Endothelial cell of umbilical vein (primary cell): ENCODE results near the gene SLC9A3. TPM values are rescaled to one million over a fixed set of nuclear protein-coding genes. Genes with fewer than 3 reads are reported as not detected.

Source experiments
- BruUV-seq: library from RNA; stranded (reverse); fragments of 400-500 nt; replicated peaks from 2 replicates; lab custom pipeline; 2021; lab: Mats Ljungman, UMichigan
- CTCF ChIA-PET: fragments of 300-600, 350-600 bp; sonication (Branson Sonifier 250); formaldehyde crosslinking; loops from one replicate; lab custom pipeline; 2021; ENCODE audit warnings: antibody characterized with exemption, inconsistent platforms; lab: Charles Lee
- POLR2A ChIA-PET: fragments of 300-600, 350-600 bp; sonication (Branson Sonifier 250); formaldehyde crosslinking; loops from one replicate; lab custom pipeline; 2021; ENCODE audit warnings: antibody characterized with exemption, inconsistent platforms; lab: Charles Lee
- DNase-seq: peaks from one replicate; pipeline ENCODE4 v3.0.0-alpha.2; 2011; ENCODE audit warnings: low read depth, low spot score
- FAIRE-seq: peaks from 2 replicates; lab custom pipeline; 2011; peaks lifted over from hg19 to GRCh38; lab: Jason Lieb, UNC
- H2AFZ ChIP-seq: 2 replicates; pipeline ENCODE4 v1.6.0; 2012; ENCODE audit warnings: low read depth, low read length, control low read depth, inconsistent platforms
- H3K27ac ChIP-seq: 2 replicates; pipeline ENCODE4 v1.5.1; 2011; ENCODE audit warnings: low read depth, mild to moderate bottlenecking, control low read depth, low read length, moderate library complexity; ENCODE audit not compliant: insufficient read depth
- H3K27me3 ChIP-seq, 2 experiments: 2 replicates each; pipeline versions ENCODE4 v1.6.0 to v1.6.1; 2011; ENCODE audit warnings: low read length in 2 of 2, mixed read lengths in 1 of 2; ENCODE audit not compliant: control insufficient read depth in 2 of 2, insufficient read depth in 2 of 2
- H3K36me3 ChIP-seq, 2 experiments: 2 replicates in 1 of 2; 3 replicates in 1 of 2; pipeline ENCODE4 v1.5.1; 2011; ENCODE audit warnings: low read length in 2 of 2, mild to moderate bottlenecking in 1 of 2, moderate library complexity in 1 of 2; ENCODE audit not compliant: control insufficient read depth in 2 of 2, insufficient read depth in 2 of 2; ENCODE audit errors: extremely low read depth in 1 of 2
- H3K4me1 ChIP-seq: 3 replicates; pipeline ENCODE4 v1.5.1; 2011; ENCODE audit warnings: mild to moderate bottlenecking, low read length; ENCODE audit not compliant: control insufficient read depth, insufficient read depth; ENCODE audit errors: extremely low read depth
- H3K4me2 ChIP-seq: 2 replicates; pipeline ENCODE4 v1.6.1; 2011; ENCODE audit warnings: low read length, control low read depth, mixed read lengths; ENCODE audit not compliant: insufficient read depth
- H3K4me3 ChIP-seq, 3 experiments: fragments of 200-600 bp in 1 of 3; sonication (generic), shearing (Covaris generic) in 1 of 3; replicated peaks in 1 of 3; 2 replicates each; pipeline ENCODE4 v1.5.1; 2011 to 2016; ENCODE audit warnings: control low read depth in 3 of 3, low read length in 3 of 3, mild to moderate bottlenecking in 2 of 3, inconsistent platforms in 1 of 3, low read depth in 1 of 3, moderate library complexity in 1 of 3; ENCODE audit not compliant: insufficient read depth in 1 of 3
- H3K79me2 ChIP-seq: 2 replicates; pipeline ENCODE4 v1.6.0; 2012; ENCODE audit warnings: low read length, inconsistent platforms; ENCODE audit not compliant: control insufficient read depth, insufficient read depth
- H3K9ac ChIP-seq: replicated peaks from 2 replicates; pipeline ENCODE3; 2011; ENCODE audit warnings: low read length, control low read depth; ENCODE audit not compliant: insufficient read depth; ENCODE audit errors: extremely low read depth
- H3K9me1 ChIP-seq: replicated peaks from 3 replicates; pipeline ENCODE4 v1.6.0; 2011; ENCODE audit warnings: mild to moderate bottlenecking, low read length; ENCODE audit not compliant: control insufficient read depth, insufficient read depth; ENCODE audit errors: extremely low read depth
- H3K9me3 ChIP-seq: replicated peaks from 2 replicates; pipeline ENCODE4 v1.5.1; 2012; ENCODE audit warnings: low read length, inconsistent platforms; ENCODE audit not compliant: control insufficient read depth, insufficient read depth
- H4K20me1 ChIP-seq: replicated peaks from 2 replicates; pipeline ENCODE3; 2011; ENCODE audit warnings: mild to moderate bottlenecking, low read length; ENCODE audit not compliant: control insufficient read depth, insufficient read depth; ENCODE audit errors: extremely low read depth
- CTCF ChIP-seq, 2 donors: IDR thresholded peaks; 1 replicate in 1 of 2; 2 replicates in 1 of 2; pipeline ENCODE4 v1.5.1; 2011; ENCODE audit warnings: low read length in 2 of 2, mild to moderate bottlenecking in 2 of 2, moderate library complexity in 2 of 2, control low read depth in 1 of 2, inconsistent platforms in 1 of 2, low read depth in 1 of 2; ENCODE audit not compliant: insufficient read depth in 1 of 2; ENCODE audit errors: extremely low read depth in 1 of 2
- EZH2 ChIP-seq: IDR thresholded peaks from 2 replicates; pipeline ENCODE4 v1.6.1; 2012; ENCODE audit warnings: borderline replicate concordance, low read depth, mild to moderate bottlenecking, moderate library complexity, low read length, inconsistent platforms; ENCODE audit not compliant: severe bottlenecking
- FOS ChIP-seq: IDR thresholded peaks from 2 replicates; pipeline ENCODE4 v1.6.1; 2011; ENCODE audit warnings: mild to moderate bottlenecking, low read length, moderate library complexity, borderline replicate concordance; ENCODE audit not compliant: insufficient read depth
- GATA2 ChIP-seq: IDR thresholded peaks from 2 replicates; pipeline ENCODE4 v1.7.0; 2011; ENCODE audit warnings: low read depth, mild to moderate bottlenecking, moderate library complexity, mixed read lengths, low read length; ENCODE audit not compliant: insufficient read length, insufficient read depth
- JUN ChIP-seq: IDR thresholded peaks from 2 replicates; pipeline ENCODE4 v1.6.1; 2011; ENCODE audit warnings: borderline replicate concordance, low read depth; ENCODE audit not compliant: insufficient read length, insufficient read depth
- MAX ChIP-seq: IDR thresholded peaks from 2 replicates; pipeline ENCODE4 v1.6.1; 2011; ENCODE audit not compliant: insufficient read depth, insufficient read length
- MYC ChIP-seq: IDR thresholded peaks from one replicate; pipeline ENCODE4 v1.6.1; 2011; ENCODE audit warnings: mild to moderate bottlenecking, low read depth, low read length
- POLR2A ChIP-seq: IDR thresholded peaks from 2 replicates; pipeline ENCODE4 v1.6.1; 2012; ENCODE audit warnings: low read depth, mild to moderate bottlenecking, control low read depth, low read length
- POLR2AphosphoS5 ChIP-seq: IDR thresholded peaks from 2 replicates; pipeline ENCODE4 v1.6.1; 2012; ENCODE audit warnings: low read depth, mild to moderate bottlenecking, control low read depth, low read length, moderate library complexity; ENCODE audit not compliant: insufficient read depth
- dilution Hi-C: fragments of 300-500 bp; cut with MboI; formaldehyde crosslinking; loops from one replicate; pipeline ENCODE4 v1.15.0; 2019; ENCODE audit warnings: low sequenced_read_pairs; ENCODE audit not compliant: extremely low pct_ligation_motif_present
- intact Hi-C: fragments of 100-400 bp; cut with micrococcal nuclease; formaldehyde crosslinking; loops from one replicate; pipeline ENCODE4 v1.10.0; 2022
- polyA plus RNA-seq, 4 experiments: library from polyadenylated mRNA; depleted of rRNA in 3 of 4; stranded (reverse) in 3 of 4; unstranded in 1 of 4; fragments of >200 nt; gene quantifications; 2 replicates each; pipeline versions ENCODE4 v1.2.1 to v1.2.3, GENCODE V29; 2011 to 2012; ENCODE audit warnings: missing spikeins in 1 of 4
- total RNA-seq: library from RNA; stranded (reverse); gene quantifications from 2 replicates; pipeline ENCODE4 v1.2.3, GENCODE V29; 2021

SLC9A3 gene
- total and polyA plus RNA-seq, 2 donors (not counting 3 experiments of a cell fraction or from before 2014, with no cell fraction given), result 0.79 to 0.82 TPM

GRCh38 chr5:516980-517379 lies 7.3 kb downstream of the SLC9A3 start:
- FAIRE-seq, result no peak
- no TSS peak for BruUV-seq
- H3K27me3 ChIP-seq, result peaks cover 0 to 4% of the 10 kb centered on the region in 2 experiments
- ChIA-PET CTCF (no interaction called here), POLR2A (no interaction called here)
- dilution Hi-C loops, result no loop called here
- no peak overlapping the region for H3K9ac ChIP-seq
- no peak overlapping the region for H3K27ac ChIP-seq
- no peaks in the 10 kb centered on the region for H3K36me3 ChIP-seq
- no peaks in the 10 kb centered on the region for H3K9me3 ChIP-seq
- intact Hi-C loops, result no loop called here
- no peaks in the 10 kb centered on the region for H3K9me1 ChIP-seq
- H3K4me1 ChIP-seq, result no peaks in the 10 kb centered on the region
- H2AFZ ChIP-seq, result no peak overlapping the region
- H3K79me2 ChIP-seq, result no peaks in the 10 kb centered on the region
- TF ChIP-seq POLR2AphosphoS5 (no peak), MYC (no peak), GATA2 (no peak), JUN (no peak), MAX (no peak), EZH2 (no peak), POLR2A (no peak), CTCF (IDR thresholded peaks at IDR 0.05; ENCODE audit: extremely low read depth in 1 of 2, insufficient read depth in 1 of 2, low read depth in 1 of 2, low read length in 2 of 2) (no peak), FOS (no peak)
- no peaks in the 10 kb centered on the region for H4K20me1 ChIP-seq
- DNase-seq, result no peak
- H3K4me2 ChIP-seq, result no peak overlapping the region
- H3K4me3 ChIP-seq, result no peak overlapping the region
